ENCODE measurements around the gene MYH6.
"Not testable (repeated sequence)": the region's sequence is repeated elsewhere in the genome, so short reads cannot be mapped to it uniquely, and the experiment has no call there.

MYH6 gene

DNA sequence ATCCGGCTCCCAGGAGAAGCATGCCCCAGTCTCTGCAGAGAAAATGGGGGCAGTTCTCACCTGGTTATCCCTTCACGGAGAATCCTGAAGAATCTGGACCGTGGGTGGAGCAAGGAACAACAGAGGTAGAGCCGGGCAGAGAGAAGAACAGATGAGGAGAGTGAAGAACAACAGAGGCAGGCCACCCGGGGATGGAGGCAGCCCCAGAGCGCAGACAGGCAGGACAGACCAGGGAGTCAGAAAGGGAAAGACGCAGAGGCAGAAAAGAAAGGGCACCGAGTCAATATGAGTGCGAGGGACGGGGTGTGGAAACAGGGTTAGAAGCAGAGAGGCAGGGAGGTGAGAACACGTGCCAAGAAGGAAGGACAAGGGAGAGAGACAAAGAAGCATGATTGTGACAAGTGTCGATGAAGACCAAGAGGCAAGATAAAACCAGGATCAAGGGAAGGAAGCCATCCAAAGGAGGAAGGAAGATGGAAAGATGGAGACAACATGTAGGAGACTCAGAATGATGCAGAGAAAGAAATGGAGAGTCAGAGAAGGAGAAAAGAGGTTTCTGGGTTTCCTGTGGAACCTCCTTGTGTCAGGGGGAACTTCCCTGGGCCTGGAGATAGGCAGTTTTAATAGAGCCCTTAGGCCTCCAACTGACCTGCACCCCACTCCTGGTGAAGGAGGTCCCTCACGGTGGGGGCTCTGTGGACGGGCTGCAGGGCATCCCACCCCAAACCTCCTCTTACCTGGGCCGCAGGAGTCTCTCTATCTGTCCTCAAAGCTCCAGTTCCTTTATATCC lies at the start of gene MYH6:
TSS of gene MYH6 (minus strand) at position 758 of the 791 bp plus-strand sequence. CDS start 1,050 bp downstream, outside the sequence.
- DNase-seq (ENCODE audit: low read depth in 2 of 2): no peak

DNA sequence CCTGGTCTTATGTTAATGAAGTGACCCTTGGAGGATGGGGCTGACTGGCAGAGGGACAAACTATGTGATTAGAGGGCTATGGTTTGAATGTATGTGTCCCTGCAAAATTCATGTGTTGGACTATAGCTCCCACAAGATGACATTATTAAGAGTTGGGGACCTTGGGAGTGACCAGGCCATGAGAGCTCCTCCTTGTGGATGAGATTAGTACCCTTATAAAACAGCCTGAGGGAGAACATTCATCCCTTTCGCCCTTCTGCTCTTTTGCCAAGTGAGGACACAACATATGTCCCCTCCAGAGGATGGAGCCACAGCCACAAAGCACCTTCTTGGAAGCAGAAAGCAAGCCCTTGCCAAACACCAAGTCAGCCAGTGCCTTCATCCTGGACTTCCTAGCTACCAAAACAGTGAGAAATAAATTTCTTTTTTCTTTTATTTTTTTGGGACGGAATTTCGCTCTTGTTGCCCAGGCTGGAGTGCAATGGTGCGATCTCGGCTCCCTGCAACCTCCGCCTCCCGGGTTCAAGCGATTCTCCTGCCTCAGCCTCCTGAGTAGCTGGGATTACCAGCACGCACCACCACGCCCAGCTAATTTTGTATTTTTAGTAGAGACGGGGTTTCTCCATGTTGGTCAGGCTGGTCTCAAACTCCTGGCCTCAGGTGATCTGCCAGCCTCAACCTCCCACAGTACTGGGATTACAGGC lies 49.0 kb upstream of the MYH6 start:
- DNase-seq (ENCODE audit: low read depth in 2 of 2): not testable (repeated sequence)

GRCh38 chr14:23454445-23454856 lies 46.4 kb upstream of the MYH6 start:
- DNase-seq (ENCODE audit: low read depth in 2 of 2): no peak

GRCh38 chr14:23452237-23452636 lies 44.2 kb upstream of the MYH6 start:
- DNase-seq (ENCODE audit: low read depth in 2 of 2): no peak

- no peak for DNase-seq (ENCODE audit: low read depth in 2 of 2)
These were observed 42.3 kb upstream of the MYH6 start for GRCh38 chr14:23450379-23450778.

DNA sequence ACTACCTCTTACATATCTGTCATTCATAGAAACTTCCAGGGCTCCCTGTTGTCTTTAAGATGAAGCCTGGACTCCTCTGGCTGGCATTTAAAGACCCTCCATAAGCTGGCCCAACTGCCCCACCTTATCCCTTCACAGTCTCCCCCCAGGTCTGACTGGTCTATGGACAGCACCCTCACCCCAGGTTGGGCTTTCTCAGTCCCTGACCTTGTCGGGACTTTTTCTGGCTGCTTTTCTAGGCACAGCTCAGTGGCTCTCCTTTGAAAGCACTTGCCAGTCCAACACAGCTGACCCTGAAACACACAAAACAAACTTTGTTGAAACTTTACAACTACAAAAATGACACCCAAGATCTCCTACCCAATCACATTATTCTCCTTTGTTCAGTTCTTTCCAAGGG lies 41.2 kb upstream of the MYH6 start:
- no peak for DNase-seq (ENCODE audit: low read depth in 2 of 2)

- no peak for DNase-seq (ENCODE audit: low read depth in 2 of 2)
These were observed 39.6 kb upstream of the MYH6 start for GRCh38 chr14:23447361-23448350.

DNA sequence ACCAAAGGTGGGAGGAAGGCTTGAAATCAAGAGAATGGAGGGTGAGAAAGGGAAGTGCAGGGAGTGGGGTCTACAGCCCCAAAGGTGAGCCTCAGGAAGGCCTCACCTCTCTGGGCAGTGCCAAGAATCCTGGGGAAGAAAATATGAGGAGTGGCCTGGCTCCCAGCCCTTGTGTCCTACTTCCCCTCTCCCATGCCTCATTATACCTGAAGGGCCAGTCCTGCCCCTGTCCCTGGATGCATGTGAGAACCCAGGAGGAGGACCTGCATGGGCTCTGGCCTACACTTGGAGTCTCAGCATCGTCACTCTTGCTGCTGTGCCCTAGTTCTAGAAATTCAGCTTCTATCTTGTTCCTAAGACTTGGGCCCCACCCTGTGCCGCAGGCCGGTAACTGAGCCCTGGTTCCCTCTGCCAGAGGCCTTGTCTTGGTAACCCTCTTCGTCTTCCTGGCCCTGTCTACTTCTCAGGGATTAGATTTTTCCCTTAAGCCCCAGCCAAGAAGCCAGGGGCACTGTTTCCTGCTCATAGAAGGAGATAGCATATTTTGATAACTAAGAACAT lies 38.3 kb upstream of the MYH6 start:
- no peak for DNase-seq (ENCODE audit: low read depth in 2 of 2)

DNA sequence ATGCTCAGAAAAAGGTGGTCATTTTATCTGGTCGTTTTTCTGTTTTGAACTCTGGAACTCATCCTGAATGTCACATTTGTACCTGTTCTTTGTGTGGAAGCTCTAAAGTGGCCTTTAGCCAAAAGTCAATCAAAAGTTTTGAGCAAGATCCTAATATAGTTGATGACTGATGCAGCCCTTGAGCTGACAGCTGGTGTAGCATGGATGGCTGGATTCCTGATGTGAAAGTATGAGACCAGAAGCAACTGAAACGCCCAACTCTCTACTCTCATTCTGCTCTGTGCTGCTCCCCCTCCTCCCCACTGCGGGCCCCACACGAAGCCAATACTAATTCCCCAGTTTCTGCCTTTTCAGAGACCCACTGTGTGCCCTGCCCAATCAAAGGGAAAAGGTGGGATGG lies 37.7 kb upstream of the MYH6 start:
- no peak for DNase-seq (ENCODE audit: low read depth in 2 of 2)

- no peak for DNase-seq (ENCODE audit: low read depth in 2 of 2)
These were observed 36.2 kb upstream of the MYH6 start for GRCh38 chr14:23444314-23444713.

DNA sequence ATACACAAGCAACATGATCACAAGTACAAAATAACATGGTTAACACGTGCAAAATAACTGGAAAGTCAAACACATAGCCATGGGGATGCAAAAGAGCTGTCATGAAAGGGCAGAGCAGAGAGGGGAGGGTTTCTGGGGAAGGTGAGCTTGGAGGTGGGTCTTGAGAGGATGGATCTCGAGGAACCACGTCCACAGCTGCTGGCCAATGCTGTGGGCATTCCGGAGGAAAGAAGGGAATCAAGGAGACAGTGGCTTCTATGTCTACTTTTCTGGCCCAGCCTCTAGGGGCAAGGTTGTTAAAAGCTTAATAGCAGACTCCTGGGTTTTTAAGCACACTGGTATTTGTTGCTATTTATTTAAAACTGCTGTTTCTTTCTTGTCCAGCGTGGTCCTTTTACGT lies 35.8 kb upstream of the MYH6 start:
- DNase-seq (ENCODE audit: low read depth in 2 of 2): no peak

DNA sequence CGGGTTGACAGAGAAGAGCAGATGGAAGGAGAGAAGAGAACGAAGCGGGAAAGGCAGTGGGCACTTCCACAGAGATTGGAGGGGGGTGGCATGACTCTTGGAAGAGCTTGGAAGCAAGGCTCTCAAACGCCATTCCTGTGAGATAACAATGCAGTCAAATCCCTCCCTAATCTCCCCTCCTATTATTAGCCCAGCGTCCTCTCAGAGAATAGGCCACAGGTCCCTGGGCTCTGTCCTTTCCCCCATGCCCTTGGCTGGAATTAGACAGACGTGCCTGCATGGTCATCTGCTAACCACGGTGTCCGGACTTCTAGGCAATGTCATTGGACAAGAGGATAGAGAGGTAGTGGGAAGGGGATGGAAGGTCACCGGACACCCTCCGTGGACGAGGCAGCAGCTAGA lies 35.3 kb upstream of the MYH6 start:
- no peak for DNase-seq (ENCODE audit: low read depth in 2 of 2)

- DNase-seq (ENCODE audit: low read depth in 2 of 2): no peak
These were observed 34.8 kb upstream of the MYH6 start for GRCh38 chr14:23442721-23443356.

DNA sequence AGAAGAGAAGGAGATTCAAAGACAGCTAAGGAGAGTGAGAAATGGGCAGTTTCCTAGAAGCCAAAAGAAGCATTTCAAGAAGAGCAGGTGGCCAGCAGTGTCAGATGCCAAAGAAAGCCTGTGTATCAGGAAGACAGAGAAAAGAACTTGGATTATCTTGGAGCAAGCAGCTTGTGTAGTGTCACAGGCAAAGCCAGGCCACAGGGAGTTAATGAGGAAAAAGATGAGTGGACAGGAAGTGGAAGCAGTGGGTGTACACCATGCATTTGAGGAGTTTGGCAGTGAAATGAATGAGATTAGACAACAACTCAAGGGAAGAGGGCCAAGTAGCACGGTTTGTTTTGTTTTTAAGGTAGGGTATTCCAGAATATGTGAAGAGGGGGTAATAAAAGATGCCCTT lies 33.0 kb upstream of the MYH6 start:
- DNase-seq (ENCODE audit: low read depth in 2 of 2): no peak

GRCh38 chr14:23439107-23439835 lies 31.2 kb upstream of the MYH6 start:
- no peak for DNase-seq (ENCODE audit: low read depth in 2 of 2)

DNA sequence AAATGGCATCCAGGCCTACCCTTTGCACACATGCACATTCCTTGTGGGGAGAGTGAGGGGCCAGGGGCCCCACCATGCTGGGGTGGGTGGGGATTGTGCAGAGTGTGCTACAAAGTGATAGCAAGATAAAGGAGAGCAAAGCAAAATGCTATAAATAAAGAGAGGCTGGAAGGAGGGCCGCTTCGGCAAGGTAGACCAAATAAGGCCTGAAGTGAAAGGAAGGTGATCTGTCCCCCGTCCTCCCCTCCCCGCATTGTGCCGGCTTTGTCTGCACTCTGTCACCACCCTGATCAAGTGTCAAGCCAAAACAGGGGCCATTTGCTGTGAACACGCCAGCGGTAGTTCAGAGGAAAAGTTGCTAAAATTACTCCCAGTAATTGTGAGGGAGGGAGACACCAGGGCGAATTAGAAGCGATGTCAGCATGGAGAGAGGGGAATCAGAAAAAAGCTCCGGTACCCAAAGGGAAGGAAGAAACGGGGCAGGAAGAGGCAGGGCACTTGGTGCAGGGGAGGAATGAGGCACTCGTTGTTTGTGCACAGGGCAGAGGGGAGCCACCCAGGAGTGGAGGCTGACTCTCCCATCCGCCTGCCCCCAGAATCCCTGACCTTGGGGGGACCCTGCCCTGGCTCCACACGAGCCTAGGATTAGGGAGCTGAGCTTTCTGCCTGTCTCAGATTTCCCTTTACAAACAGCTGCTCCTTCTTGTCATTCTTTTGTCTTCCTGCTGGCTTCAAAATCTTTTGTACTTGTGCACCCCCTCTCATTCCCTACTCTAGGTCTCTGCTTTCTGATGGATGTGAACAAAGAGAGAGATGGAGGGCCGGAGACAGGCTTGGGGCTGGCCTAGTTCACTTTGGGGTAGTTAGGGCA lies 30.3 kb upstream of the MYH6 start:
- DNase-seq (ENCODE audit: low read depth in 2 of 2): no peak

- no peak for DNase-seq (ENCODE audit: low read depth in 2 of 2)
These were observed 29.3 kb upstream of the MYH6 start for GRCh38 chr14:23437133-23438100.

Measured in fibroblast of skin of left quadriceps (primary cell).